H9 (cell line): ENCODE data around the gene SLC38A11. TPM values are rescaled to one million over a fixed set of nuclear protein-coding genes. Genes with fewer than 3 reads are reported as not detected.
"Not testable (repeated sequence)": the region's sequence is repeated elsewhere in the genome, so short reads cannot be mapped to it uniquely, and the experiment has no call there.

Source experiments
- DNase-seq: peaks from one replicate; pipeline ENCODE4 v3.0.0-alpha.2; 2017
- H2AFZ ChIP-seq: one replicate; pipeline ENCODE4 v1.6.1; 2013; ENCODE audit warnings: mild to moderate bottlenecking, low read length, control low read depth, moderate library complexity
- H2AK5ac ChIP-seq: 2 replicates; pipeline ENCODE4 v1.6.1; 2013; ENCODE audit warnings: low read length, control low read depth, mixed read lengths; ENCODE audit not compliant: insufficient read length
- H2BK120ac ChIP-seq: one replicate; pipeline ENCODE4 v1.6.1; 2013; ENCODE audit warnings: low read depth, mild to moderate bottlenecking, low read length, control low read depth, inconsistent platforms; ENCODE audit not compliant: poor library complexity, severe bottlenecking
- H2BK12ac ChIP-seq: 2 replicates; pipeline ENCODE4 v1.6.1; 2013; ENCODE audit warnings: low read length, control low read depth, mixed read lengths, low read depth; ENCODE audit not compliant: insufficient read length
- H2BK15ac ChIP-seq: 2 replicates; pipeline ENCODE4 v1.6.1; 2013; ENCODE audit warnings: low read depth, low read length, control low read depth
- H2BK20ac ChIP-seq: one replicate; pipeline ENCODE4 v1.6.1; 2013; ENCODE audit warnings: low read depth, mild to moderate bottlenecking, low read length, control low read depth, inconsistent platforms; ENCODE audit not compliant: poor library complexity, severe bottlenecking
- H2BK5ac ChIP-seq: 2 replicates; pipeline ENCODE4 v1.6.1; 2013; ENCODE audit warnings: low read length, control low read depth, mixed read lengths; ENCODE audit not compliant: insufficient read length
- H3K14ac ChIP-seq: 2 replicates; pipeline ENCODE4 v1.6.1; 2013; ENCODE audit warnings: low read length, control low read depth; ENCODE audit not compliant: insufficient read depth
- H3K18ac ChIP-seq: 2 replicates; pipeline ENCODE4 v1.6.1; 2013; ENCODE audit warnings: low read depth, mild to moderate bottlenecking, mixed read lengths, low read length, control low read depth; ENCODE audit not compliant: insufficient read length
- H3K23ac ChIP-seq: 2 replicates; pipeline ENCODE4 v1.6.1; 2013; ENCODE audit warnings: low read length, control low read depth, mixed read lengths, low read depth; ENCODE audit not compliant: insufficient read length
- H3K23me2 ChIP-seq: 2 replicates; pipeline ENCODE4 v1.6.1; 2013; ENCODE audit warnings: low read depth, mild to moderate bottlenecking, mixed read lengths, low read length, control low read depth; ENCODE audit not compliant: insufficient read length, poor library complexity, severe bottlenecking
- H3K27ac ChIP-seq: 2 replicates; pipeline ENCODE4 v1.5.1; 2013; ENCODE audit warnings: low read length, control low read depth, mixed read lengths, low read depth; ENCODE audit not compliant: insufficient read length
- H3K27me3 ChIP-seq: 2 replicates; pipeline ENCODE4 v1.6.1; 2013; ENCODE audit warnings: low read length, control low read depth, inconsistent platforms; ENCODE audit not compliant: insufficient read depth
- H3K4ac ChIP-seq: 2 replicates; pipeline ENCODE4 v1.6.1; 2013; ENCODE audit warnings: low read depth, mild to moderate bottlenecking, control low read depth, inconsistent platforms, low read length, moderate library complexity
- H3K4me1 ChIP-seq: 2 replicates; pipeline ENCODE4 v1.6.1; 2013; ENCODE audit warnings: low read length, control low read depth, inconsistent platforms; ENCODE audit not compliant: insufficient read depth
- H3K4me2 ChIP-seq: 2 replicates; pipeline ENCODE4 v1.6.1; 2013; ENCODE audit warnings: low read length, control low read depth, mixed read lengths; ENCODE audit not compliant: insufficient read length, insufficient read depth
- H3K56ac ChIP-seq: 2 replicates; pipeline ENCODE4 v1.6.1; 2013; ENCODE audit warnings: low read depth, mild to moderate bottlenecking, mixed read lengths, low read length, control low read depth; ENCODE audit not compliant: insufficient read length
- H3K79me1 ChIP-seq: 2 replicates; pipeline ENCODE4 v1.6.1; 2013; ENCODE audit warnings: low read depth, mild to moderate bottlenecking, moderate library complexity, low read length, control low read depth, inconsistent platforms; ENCODE audit not compliant: insufficient read depth, poor library complexity, severe bottlenecking
- H3K79me2 ChIP-seq: 2 replicates; pipeline ENCODE4 v1.6.1; 2013; ENCODE audit warnings: low read length, control low read depth, inconsistent platforms; ENCODE audit not compliant: insufficient read depth
- H3K9ac ChIP-seq: 2 replicates; pipeline ENCODE4 v1.6.1; 2013; ENCODE audit warnings: low read length, control low read depth, mixed read lengths; ENCODE audit not compliant: insufficient read length; ENCODE audit errors: extremely low read depth
- H3K9me3 ChIP-seq: one replicate; pipeline ENCODE4 v1.6.1; 2013; ENCODE audit warnings: low read depth, low read length, inconsistent platforms; ENCODE audit not compliant: control insufficient read depth
- H3T11ph ChIP-seq: one replicate; pipeline ENCODE4 v1.6.1; 2013; ENCODE audit warnings: mild to moderate bottlenecking, low read length, control low read depth, inconsistent platforms
- H4K20me1 ChIP-seq: one replicate; pipeline ENCODE4 v1.6.1; 2013; ENCODE audit not compliant: control insufficient read depth, insufficient read length, insufficient read depth
- H4K5ac ChIP-seq: 2 replicates; pipeline ENCODE4 v1.6.1; 2013; ENCODE audit warnings: low read depth, mild to moderate bottlenecking, mixed read lengths, low read length, control low read depth; ENCODE audit not compliant: insufficient read length
- H4K8ac ChIP-seq: replicated peaks from 2 replicates; pipeline ENCODE4 v1.6.1; 2013; ENCODE audit warnings: low read length, control low read depth, mixed read lengths, low read depth; ENCODE audit not compliant: insufficient read length
- H4K91ac ChIP-seq: 2 replicates; pipeline ENCODE4 v1.6.1; 2013; ENCODE audit warnings: low read depth, mild to moderate bottlenecking, moderate library complexity, mixed read lengths, low read length, control low read depth; ENCODE audit not compliant: insufficient read length
- H3K27ac Mint-ChIP-seq, 3 experiments: 2 replicates in 2 of 3; 3 replicates in 1 of 3; pipeline ENCODE4 v1.8.0; 2020 to 2021; ENCODE audit warnings: mixed read lengths in 3 of 3, mild to moderate bottlenecking in 1 of 3, moderate library complexity in 1 of 3
- H3K27me3 Mint-ChIP-seq: 2 replicates; pipeline ENCODE4 v1.8.0; 2021; ENCODE audit warnings: low read depth, mild to moderate bottlenecking, moderate library complexity, mixed read lengths
- H3K36me3 Mint-ChIP-seq, 3 experiments: 2 replicates in 2 of 3; 3 replicates in 1 of 3; pipeline ENCODE4 v1.8.0; 2020 to 2021; ENCODE audit warnings: low read depth in 3 of 3, mixed read lengths in 3 of 3; ENCODE audit not compliant: insufficient read depth in 1 of 3
- H3K4me1 Mint-ChIP-seq, 2 experiments: 2 replicates each; pipeline ENCODE4 v1.8.0; 2020; ENCODE audit warnings: mixed read lengths in 2 of 2
- H3K4me3 Mint-ChIP-seq, 2 experiments: 2 replicates in 1 of 2; 3 replicates in 1 of 2; pipeline ENCODE4 v1.8.0; 2020 to 2021; ENCODE audit warnings: mild to moderate bottlenecking in 2 of 2, mixed read lengths in 2 of 2, moderate library complexity in 1 of 2
- H3K9me3 Mint-ChIP-seq, 2 experiments: 2 replicates in 1 of 2; 3 replicates in 1 of 2; pipeline ENCODE4 v1.8.0; 2020; ENCODE audit warnings: mild to moderate bottlenecking in 2 of 2, mixed read lengths in 2 of 2, moderate library complexity in 1 of 2
- CTCF ChIP-seq: fragments of 200-600 bp; sonication (generic); conservative IDR thresholded peaks from 3 replicates; pipeline ENCODE4 v1.8.0; 2021; ENCODE audit warnings: antibody characterized with exemption, mild to moderate bottlenecking
- WGBS: extraction: QIAGEN DNeasy Blood & Tissue Kit; methylation state at CpG from one replicate; pipeline ENCODE4 v1.1.7; 2013; ENCODE audit warnings: missing lambda C conversion rate, low lambda C conversion rate, mixed read lengths; ENCODE audit not compliant: insufficient read length; ENCODE audit errors: extremely low coverage; 5-methylcytosine and 5-hydroxymethylcytosine counted together
- total RNA-seq: library from RNA; stranded (reverse); gene quantifications from 2 replicates; pipeline ENCODE4 v1.2.1, GENCODE V29; 2021

The SLC38A11 gene
- total RNA-seq, 1 experiment from 2014 or later = not detected

GRCh38 chr2:164979113-164979512, 23.8 kb upstream of the SLC38A11 start:
- Histone ChIP-seq H3K18ac (no peak overlapping the region), H2BK20ac (no peak overlapping the region), H3K9me3 (no peaks in the 10 kb centered on the region), H3K23ac (no peak overlapping the region), H3K27me3 (no peaks in the 10 kb centered on the region), H4K20me1 (no peaks in the 10 kb centered on the region), H2BK12ac (no peak overlapping the region), H3K23me2 (no peaks in the 10 kb centered on the region), H2BK5ac (no peak overlapping the region), H2AK5ac (no peak overlapping the region), H3K4me2 (no peak overlapping the region), H3T11ph (no peak overlapping the region), H2AFZ (no peak overlapping the region), H4K91ac (no peak overlapping the region), H4K5ac (no peak overlapping the region), H4K8ac (no peak overlapping the region), H3K4me1 (no peaks in the 10 kb centered on the region), H3K56ac (no peak overlapping the region), H3K79me2 (no peaks in the 10 kb centered on the region), H3K79me1 (no peaks in the 10 kb centered on the region), H3K27ac (no peak overlapping the region), H3K9ac (no peak overlapping the region), H2BK120ac (no peak overlapping the region), H3K14ac (no peak overlapping the region), H2BK15ac (no peak overlapping the region), H3K4ac (no peak overlapping the region)
- DNase-seq = no peak
- Mint-ChIP-seq H3K9me3 (peaks cover under 1 to 3% of the 10 kb centered on the region in 2 experiments; a peak in 2 of 5 replicates), H3K36me3 (peaks cover 0 to 9% (median 0%) of the 10 kb centered on the region in 3 experiments; a peak in 2 of 7 replicates), H3K27ac (no peak overlapping the region), H3K4me1 (peaks cover 0 to 3% of the 10 kb centered on the region in 2 experiments; a peak in 2 of 4 replicates), H3K27me3 (no peaks in the 10 kb centered on the region; the same call in 1 of the 2 replicates), H3K4me3 (no peak overlapping the region)
- TF ChIP-seq CTCF = no peak
- WGBS = no CpG with 5 or more reads among the region's 2 CpGs

- H2BK12ac ChIP-seq, H2AK5ac ChIP-seq, H4K20me1 ChIP-seq, H3K4me2 ChIP-seq, H4K8ac ChIP-seq, H3K27ac Mint-ChIP-seq, H3K27me3 Mint-ChIP-seq, H3K18ac ChIP-seq, H3K9me3 ChIP-seq, H3K23me2 ChIP-seq, H3K79me1 ChIP-seq, H2BK5ac ChIP-seq, H3K4ac ChIP-seq, H3K36me3 Mint-ChIP-seq, H2BK120ac ChIP-seq, H2BK20ac ChIP-seq, H4K5ac ChIP-seq, H3K79me2 ChIP-seq, H3T11ph ChIP-seq, H3K23ac ChIP-seq, H3K4me1 Mint-ChIP-seq, H2BK15ac ChIP-seq, H3K14ac ChIP-seq, DNase-seq, H3K27ac ChIP-seq, H3K9me3 Mint-ChIP-seq, H3K9ac ChIP-seq, H3K27me3 ChIP-seq, H2AFZ ChIP-seq, H3K4me1 ChIP-seq, H3K56ac ChIP-seq, H4K91ac ChIP-seq, H3K4me3 Mint-ChIP-seq: not testable (repeated sequence)
- WGBS = no CpG with 5 or more reads among the region's 5 CpGs
These were observed 21.6 kb upstream of the SLC38A11 start for GRCh38 chr2:164976875-164977470.
